Osteocyte (in vitro differentiated cells): Measurements from ENCODE around the gene ANO6. TPM values are rescaled to one million over a fixed set of nuclear protein-coding genes. Genes with fewer than 3 reads are reported as not detected.
"Not testable (repeated sequence)": the region's sequence is repeated elsewhere in the genome, so short reads cannot be mapped to it uniquely, and the experiment has no call there.

Source experiments
- DNase-seq: peaks from one replicate; pipeline ENCODE4 v3.0.0; 2021; ENCODE audit warnings: mixed read lengths; ENCODE audit not compliant: unreplicated experiment; ENCODE audit errors: extremely low spot score
- H3K27ac Mint-ChIP-seq: one replicate; pipeline ENCODE4 v1.8.0; 2021; ENCODE audit warnings: mild to moderate bottlenecking, mixed read lengths; ENCODE audit not compliant: unreplicated experiment
- H3K27me3 Mint-ChIP-seq: one replicate; pipeline ENCODE4 v1.8.0; 2021; ENCODE audit warnings: mixed read lengths; ENCODE audit not compliant: unreplicated experiment
- H3K36me3 Mint-ChIP-seq: one replicate; pipeline ENCODE4 v1.8.0; 2021; ENCODE audit warnings: mixed read lengths; ENCODE audit not compliant: unreplicated experiment
- H3K4me1 Mint-ChIP-seq: one replicate; pipeline ENCODE4 v1.8.0; 2021; ENCODE audit warnings: mixed read lengths; ENCODE audit not compliant: unreplicated experiment
- H3K4me3 Mint-ChIP-seq: one replicate; pipeline ENCODE4 v1.8.0; 2021; ENCODE audit warnings: mild to moderate bottlenecking, moderate library complexity, mixed read lengths; ENCODE audit not compliant: unreplicated experiment
- H3K9me3 Mint-ChIP-seq: one replicate; pipeline ENCODE4 v1.8.0; 2021; ENCODE audit warnings: mixed read lengths; ENCODE audit not compliant: unreplicated experiment
- CTCF ChIP-seq: fragments of 200-600 bp; sonication (generic); IDR thresholded peaks from 2 replicates; pipeline ENCODE4 v1.5.0; 2021; ENCODE audit warnings: antibody characterized with exemption, mild to moderate bottlenecking, moderate library complexity
- total RNA-seq: library from RNA; stranded (reverse); gene quantifications from 2 replicates; pipeline ENCODE4 v1.2.1, GENCODE V29; 2021

Gene ANO6
- total RNA-seq, 1 donor from 2014 or later: 65.5 TPM

- no peaks in the 10 kb centered on the region for H3K9me3 Mint-ChIP-seq
- no peak overlapping the region for H3K27ac Mint-ChIP-seq
- no peak overlapping the region for H3K4me3 Mint-ChIP-seq
- DNase-seq: no peak
- peaks cover 14% of the 10 kb centered on the region for H3K4me1 Mint-ChIP-seq
- H3K36me3 Mint-ChIP-seq: no peaks in the 10 kb centered on the region
- TF ChIP-seq CTCF: no peak
- no peaks in the 10 kb centered on the region for H3K27me3 Mint-ChIP-seq
Measured at GRCh38 chr12:45260104-45260815, 44.4 kb downstream of the ANO6 start.

GRCh38 chr12:45260854-45261253, 45.0 kb downstream of the ANO6 start:
- Mint-ChIP-seq H3K36me3 (no peaks in the 10 kb centered on the region), H3K27ac (no peak overlapping the region), H3K9me3 (no peaks in the 10 kb centered on the region), H3K27me3 (no peaks in the 10 kb centered on the region), H3K4me1 (peaks cover 14% of the 10 kb centered on the region), H3K4me3 (no peak overlapping the region)
- TF ChIP-seq CTCF: no peak
- no peak for DNase-seq

GRCh38 chr12:45262185-45262584, 46.3 kb downstream of the ANO6 start:
- not testable (repeated sequence) for H3K27me3 Mint-ChIP-seq

GRCh38 chr12:45263587-45263986, 47.7 kb downstream of the ANO6 start:
- Mint-ChIP-seq H3K36me3 (no peaks in the 10 kb centered on the region), H3K4me1 (peaks cover 15% of the 10 kb centered on the region), H3K27ac (no peak overlapping the region), H3K4me3 (no peak overlapping the region), H3K27me3 (no peaks in the 10 kb centered on the region), H3K9me3 (no peaks in the 10 kb centered on the region)
- no peak for TF ChIP-seq CTCF
- no peak for DNase-seq

More at GRCh38 chr12:45262185-45262584, 46.3 kb downstream of the ANO6 start:
- peaks cover 14% of the 10 kb centered on the region for H3K4me1 Mint-ChIP-seq
- not testable (repeated sequence) for H3K27ac Mint-ChIP-seq, H3K36me3 Mint-ChIP-seq, H3K4me3 Mint-ChIP-seq, H3K9me3 Mint-ChIP-seq, DNase-seq

GRCh38 chr12:45268672-45269411, 52.9 kb downstream of the ANO6 start:
- Mint-ChIP-seq H3K27me3 (no peaks in the 10 kb centered on the region), H3K9me3 (no peaks in the 10 kb centered on the region), H3K4me1 (peaks cover 42% of the 10 kb centered on the region), H3K36me3 (no peaks in the 10 kb centered on the region), H3K27ac (peak overlapping the region; percentile 75), H3K4me3 (peak overlapping the region; percentile 16)
- peak; percentile 56 for TF ChIP-seq CTCF
- peak; percentile 89 for DNase-seq
